IMR-90 (cell line): ENCODE data around the gene C17orf78. TPM values are rescaled to one million over a fixed set of nuclear protein-coding genes. Genes with fewer than 3 reads are reported as not detected.

Experiments used
- ATAC-seq: fragments of 200-7000 bp; cut with Tn5 transposase; 2 replicates; pipeline ENCODE4 v1.9.1; 2020; ENCODE audit warnings: low read depth, mild to moderate bottlenecking, moderate library complexity
- BruUV-seq: library from RNA; stranded (reverse); fragments of 400-500 nt; replicated peaks from 2 replicates; lab custom pipeline; 2021; lab: Mats Ljungman, UMichigan
- CTCF ChIA-PET: fragments of 300-600 bp; formaldehyde crosslinking; extraction: SDS; loops from one replicate; lab custom pipeline; 2021; ENCODE audit warnings: antibody characterized with exemption; lab: Yijun Ruan, JAX
- POLR2A ChIA-PET: fragments of 300-600 bp; sonication (Branson Sonifier 250); formaldehyde crosslinking; loops from one replicate; lab custom pipeline; 2022; ENCODE audit warnings: antibody characterized with exemption; ENCODE audit not compliant: unreplicated experiment; lab: Charles Lee
- DNase-seq: peaks from one replicate; pipeline ENCODE4 v3.0.0; 2013
- H2AFZ ChIP-seq: replicated peaks from 2 replicates; pipeline ENCODE3; 2013; ENCODE audit warnings: low read length, mild to moderate bottlenecking; ENCODE audit not compliant: poor library complexity
- H2AK5ac ChIP-seq: 2 replicates; pipeline ENCODE4 v1.6.1; 2013; ENCODE audit warnings: low read depth, low read length, inconsistent platforms
- H2AK9ac ChIP-seq: replicated peaks from 2 replicates; pipeline ENCODE3; 2013; ENCODE audit warnings: mild to moderate bottlenecking, low read depth, low read length, moderate library complexity; ENCODE audit not compliant: poor library complexity
- H2BK120ac ChIP-seq: 2 replicates; pipeline ENCODE4 v1.6.1; 2013; ENCODE audit warnings: low read depth, low read length, inconsistent platforms
- H2BK15ac ChIP-seq: 3 replicates; pipeline ENCODE4 v1.6.1; 2013; ENCODE audit warnings: low read depth, low read length, inconsistent platforms
- H2BK20ac ChIP-seq: 2 replicates; pipeline ENCODE4 v1.6.1; 2013; ENCODE audit warnings: low read depth, mild to moderate bottlenecking, inconsistent platforms, low read length, moderate library complexity
- H2BK5ac ChIP-seq: 2 replicates; pipeline ENCODE4 v1.6.1; 2013; ENCODE audit warnings: mild to moderate bottlenecking, low read depth, low read length, inconsistent platforms; ENCODE audit not compliant: poor library complexity, severe bottlenecking
- H3K14ac ChIP-seq: replicated peaks from 2 replicates; pipeline ENCODE4 v1.6.1; 2013; ENCODE audit warnings: low read depth, low read length, inconsistent platforms
- H3K18ac ChIP-seq: 2 replicates; pipeline ENCODE4 v1.6.1; 2013; ENCODE audit warnings: low read depth, low read length, control low read depth
- H3K23ac ChIP-seq: 2 replicates; pipeline ENCODE4 v1.6.1; 2013; ENCODE audit warnings: low read depth, low read length, inconsistent platforms
- H3K27ac ChIP-seq: 2 replicates; pipeline ENCODE4 v1.5.1; 2013; ENCODE audit warnings: mild to moderate bottlenecking, control low read depth, low read length; ENCODE audit not compliant: insufficient read depth
- H3K27me3 ChIP-seq: 2 replicates; pipeline ENCODE4 v1.6.1; 2013; ENCODE audit warnings: low read length; ENCODE audit not compliant: control insufficient read depth, insufficient read depth
- H3K36me3 ChIP-seq: 2 replicates; pipeline ENCODE4 v1.6.1; 2013; ENCODE audit warnings: low read length, mixed read lengths; ENCODE audit not compliant: control insufficient read depth, insufficient read depth
- H3K4ac ChIP-seq: 2 replicates; pipeline ENCODE4 v1.6.1; 2013; ENCODE audit warnings: low read depth, low read length, inconsistent platforms
- H3K4me1 ChIP-seq: 2 replicates; pipeline ENCODE4 v1.6.1; 2013; ENCODE audit warnings: low read length, mixed read lengths; ENCODE audit not compliant: control insufficient read depth, insufficient read depth
- H3K4me2 ChIP-seq: 2 replicates; pipeline ENCODE4 v1.6.1; 2013; ENCODE audit warnings: low read depth, mild to moderate bottlenecking, control low read depth, low read length, moderate library complexity
- H3K4me3 ChIP-seq: 2 replicates; pipeline ENCODE4 v1.5.1; 2013; ENCODE audit warnings: low read depth, mild to moderate bottlenecking, control low read depth, low read length, moderate library complexity; ENCODE audit not compliant: insufficient read depth
- H3K56ac ChIP-seq: 2 replicates; pipeline ENCODE4 v1.6.1; 2013; ENCODE audit warnings: low read length, inconsistent platforms; ENCODE audit not compliant: insufficient read depth; ENCODE audit errors: extremely low read depth
- H3K79me1 ChIP-seq, 2 experiments: 2 replicates each; pipeline ENCODE4 v1.6.1; 2013; ENCODE audit warnings: low read length in 2 of 2, inconsistent platforms in 1 of 2, low read depth in 1 of 2
- H3K9ac ChIP-seq: 2 replicates; pipeline ENCODE4 v1.6.1; 2013; ENCODE audit warnings: low read depth, low read length, control low read depth
- H3K9me1 ChIP-seq: 2 replicates; pipeline ENCODE4 v1.6.1; 2013; ENCODE audit warnings: low read length, inconsistent platforms; ENCODE audit not compliant: insufficient read depth
- H3K9me3 ChIP-seq: 2 replicates; pipeline ENCODE4 v1.6.1; 2013; ENCODE audit warnings: low read length; ENCODE audit not compliant: control insufficient read depth, insufficient read depth
- H4K20me1 ChIP-seq: 2 replicates; pipeline ENCODE4 v1.6.1; 2013; ENCODE audit warnings: low read length, inconsistent platforms; ENCODE audit not compliant: insufficient read depth
- H4K5ac ChIP-seq: 2 replicates; pipeline ENCODE4 v1.6.1; 2013; ENCODE audit warnings: mild to moderate bottlenecking, low read depth, low read length, control low read depth
- H4K8ac ChIP-seq, 2 experiments: 2 replicates each; pipeline ENCODE4 v1.6.1; 2013; ENCODE audit warnings: low read depth in 2 of 2, low read length in 2 of 2, control low read depth in 1 of 2, inconsistent platforms in 1 of 2
- H4K91ac ChIP-seq: 2 replicates; pipeline ENCODE4 v1.6.1; 2013; ENCODE audit warnings: low read depth, low read length, inconsistent platforms; ENCODE audit not compliant: insufficient read depth
- CHD1 ChIP-seq: IDR thresholded peaks from 2 replicates; pipeline ENCODE4 v1.6.1; 2012; ENCODE audit warnings: low read depth, low read length, improper control_type of control experiment
- MXI1 ChIP-seq: IDR thresholded peaks from 2 replicates; pipeline ENCODE4 v1.6.1; 2012; ENCODE audit warnings: low read depth, mild to moderate bottlenecking, low read length, moderate library complexity, borderline replicate concordance
- POLR2A ChIP-seq: IDR thresholded peaks from 2 replicates; pipeline ENCODE4 v1.6.1; 2012; ENCODE audit warnings: mild to moderate bottlenecking, low read depth, low read length
- RAD21 ChIP-seq: IDR thresholded peaks from 2 replicates; pipeline ENCODE4 v1.6.1; 2012; ENCODE audit warnings: low read length, improper control_type of control experiment
- RFX5 ChIP-seq: IDR thresholded peaks from 2 replicates; pipeline ENCODE4 v1.8.0; 2012; ENCODE audit warnings: low read depth, mild to moderate bottlenecking, low read length, moderate library complexity
- SMC3 ChIP-seq: fragments of 150-350 bp; IDR thresholded peaks from 2 replicates; pipeline ENCODE4 v1.6.1; 2016; ENCODE audit warnings: low read depth, mild to moderate bottlenecking, antibody characterized with exemption, low read length, moderate library complexity
- WGBS, 2 experiments: methylation state at CpG; one replicate each; pipeline versions ENCODE4 v1.1.5 to v1.1.7; 2013; ENCODE audit warnings: missing lambda C conversion rate in 2 of 2; ENCODE audit not compliant: insufficient read length in 1 of 2; ENCODE audit errors: extremely low coverage in 2 of 2; 5-methylcytosine and 5-hydroxymethylcytosine counted together
- dilution Hi-C: fragments of 300-500 bp; cut with HindIII; formaldehyde crosslinking; loops from one replicate; pipeline ENCODE4 v1.14.3; 2018; ENCODE audit warnings: low sequenced_read_pairs; ENCODE audit not compliant: unreplicated experiment
- in situ Hi-C: fragments of 300-500 bp; cut with MboI; formaldehyde crosslinking; loops from 3 replicates; pipeline ENCODE4 v1.14.3; 2019; ENCODE audit warnings: low sequenced_read_pairs, inconsistent platforms, mixed read lengths
- intact Hi-C: fragments of 100-400 bp; cut with micrococcal nuclease; formaldehyde crosslinking; loops from 2 replicates; pipeline ENCODE4 v1.10.0; 2022
- polyA plus RNA-seq, 3 experiments: library from polyadenylated mRNA; depleted of rRNA; stranded (reverse); fragments of >200 nt; gene quantifications; 2 replicates each; pipeline ENCODE4 v1.2.3, GENCODE V29; 2012; ENCODE audit warnings: low replicate concordance in 1 of 3
- total RNA-seq: library from RNA; depleted of rRNA; stranded (reverse); fragments of >200 nt; gene quantifications from 2 replicates; pipeline ENCODE4 v1.2.3, GENCODE V29; 2012
- TF ChIP-seq, protein P1 (sequence below): conservative IDR thresholded peaks from 2 replicates; pipeline ENCODE4 v1.5.1; 2012; ENCODE audit warnings: mild to moderate bottlenecking, low read depth, low read length, improper control_type of control experiment
- TF ChIP-seq, protein P2 (sequence below): fragments of 150-350 bp; IDR thresholded peaks from 2 replicates; pipeline ENCODE4 v1.6.1; 2016; ENCODE audit warnings: low read depth, mild to moderate bottlenecking, low read length, moderate library complexity, borderline replicate concordance

C17orf78 gene
- total and polyA plus RNA-seq, 2 of the 4 experiments (the other 2 are of a cell fraction) = not detected

DNA sequence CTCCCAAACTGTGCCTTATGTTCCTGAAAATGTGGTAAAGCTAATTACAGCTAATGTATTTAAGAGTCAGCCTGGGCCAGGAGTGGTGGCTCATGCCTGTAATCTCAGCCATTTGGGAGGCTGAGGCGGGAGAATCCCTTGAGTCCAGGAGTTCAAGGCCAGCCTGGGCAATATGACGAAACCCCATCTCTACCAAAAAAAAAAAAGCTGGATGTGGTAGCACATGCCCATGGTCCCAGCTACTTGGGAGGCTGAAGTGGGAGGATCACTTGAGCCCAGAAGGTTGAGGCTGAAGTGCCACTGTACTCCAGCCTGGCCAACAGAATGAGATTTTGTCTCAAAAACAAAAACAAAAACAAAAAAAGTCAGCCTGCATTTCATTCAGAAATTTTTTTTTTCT lies 33.2 kb upstream of the C17orf78 start:
- TF ChIP-seq MXI1 (no peak), RAD21 (no peak), POLR2A (no peak), SMC3 (no peak), RFX5 (no peak), CHD1 (no peak)
- TF ChIP-seq, protein P1, sequence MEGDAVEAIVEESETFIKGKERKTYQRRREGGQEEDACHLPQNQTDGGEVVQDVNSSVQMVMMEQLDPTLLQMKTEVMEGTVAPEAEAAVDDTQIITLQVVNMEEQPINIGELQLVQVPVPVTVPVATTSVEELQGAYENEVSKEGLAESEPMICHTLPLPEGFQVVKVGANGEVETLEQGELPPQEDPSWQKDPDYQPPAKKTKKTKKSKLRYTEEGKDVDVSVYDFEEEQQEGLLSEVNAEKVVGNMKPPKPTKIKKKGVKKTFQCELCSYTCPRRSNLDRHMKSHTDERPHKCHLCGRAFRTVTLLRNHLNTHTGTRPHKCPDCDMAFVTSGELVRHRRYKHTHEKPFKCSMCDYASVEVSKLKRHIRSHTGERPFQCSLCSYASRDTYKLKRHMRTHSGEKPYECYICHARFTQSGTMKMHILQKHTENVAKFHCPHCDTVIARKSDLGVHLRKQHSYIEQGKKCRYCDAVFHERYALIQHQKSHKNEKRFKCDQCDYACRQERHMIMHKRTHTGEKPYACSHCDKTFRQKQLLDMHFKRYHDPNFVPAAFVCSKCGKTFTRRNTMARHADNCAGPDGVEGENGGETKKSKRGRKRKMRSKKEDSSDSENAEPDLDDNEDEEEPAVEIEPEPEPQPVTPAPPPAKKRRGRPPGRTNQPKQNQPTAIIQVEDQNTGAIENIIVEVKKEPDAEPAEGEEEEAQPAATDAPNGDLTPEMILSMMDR = no peak
- TF ChIP-seq, protein P2, sequence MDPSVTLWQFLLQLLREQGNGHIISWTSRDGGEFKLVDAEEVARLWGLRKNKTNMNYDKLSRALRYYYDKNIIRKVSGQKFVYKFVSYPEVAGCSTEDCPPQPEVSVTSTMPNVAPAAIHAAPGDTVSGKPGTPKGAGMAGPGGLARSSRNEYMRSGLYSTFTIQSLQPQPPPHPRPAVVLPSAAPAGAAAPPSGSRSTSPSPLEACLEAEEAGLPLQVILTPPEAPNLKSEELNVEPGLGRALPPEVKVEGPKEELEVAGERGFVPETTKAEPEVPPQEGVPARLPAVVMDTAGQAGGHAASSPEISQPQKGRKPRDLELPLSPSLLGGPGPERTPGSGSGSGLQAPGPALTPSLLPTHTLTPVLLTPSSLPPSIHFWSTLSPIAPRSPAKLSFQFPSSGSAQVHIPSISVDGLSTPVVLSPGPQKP = no peak
- DNase-seq (no peak), ATAC-seq (no peak)
- dilution Hi-C loops (no loop called here), in situ Hi-C loops (no loop called here), intact Hi-C loops (no loop called here)
- Histone ChIP-seq H2BK20ac (no peak overlapping the region), H3K79me1 (peaks cover 3 to 37% of the 10 kb centered on the region in 2 experiments; a peak in 3 of 4 replicates), H4K20me1 (no peaks in the 10 kb centered on the region), H4K5ac (no peak overlapping the region), H3K56ac (no peak overlapping the region), H3K23ac (no peak overlapping the region), H2BK15ac (no peak overlapping the region), H3K27ac (no peak overlapping the region), H3K27me3 (no peaks in the 10 kb centered on the region), H2AFZ (no peak overlapping the region), H3K4me3 (no peak overlapping the region), H3K18ac (no peak overlapping the region), H3K36me3 (peaks cover 3% of the 10 kb centered on the region; the same call in 1 of the 2 replicates), H3K14ac (no peak overlapping the region), H3K9ac (no peak overlapping the region), H4K8ac (no peak overlapping the region), H2AK9ac (no peak overlapping the region), H3K9me3 (no peaks in the 10 kb centered on the region), H3K9me1 (0 out of 2 replicates have a peak, but pooled peaks cover 3% of the 10 kb centered on the region), H3K4me2 (no peak overlapping the region), H2AK5ac (no peak overlapping the region), H3K4ac (no peak overlapping the region), H2BK5ac (no peak overlapping the region), H2BK120ac (no peak overlapping the region), H3K4me1 (no peaks in the 10 kb centered on the region), H4K91ac (no peak overlapping the region)
- BruUV-seq = no TSS peak
- CTCF ChIA-PET = interaction anchor here (0.6 kb wide), 1 partner anchor 154 kb away, joined by 3 read pairs; no protein-coding TSS in a partner anchor
- POLR2A ChIA-PET = no interaction called here
- WGBS, 2 experiments = no CpG with 5 or more reads among the region's 2 CpGs
